ENCODE data around the gene CNTN6.

GRCh38 chr3:1251282-1252060 lies 158.6 kb downstream of the CNTN6 start:
- TF ChIP-seq, protein P1, sequence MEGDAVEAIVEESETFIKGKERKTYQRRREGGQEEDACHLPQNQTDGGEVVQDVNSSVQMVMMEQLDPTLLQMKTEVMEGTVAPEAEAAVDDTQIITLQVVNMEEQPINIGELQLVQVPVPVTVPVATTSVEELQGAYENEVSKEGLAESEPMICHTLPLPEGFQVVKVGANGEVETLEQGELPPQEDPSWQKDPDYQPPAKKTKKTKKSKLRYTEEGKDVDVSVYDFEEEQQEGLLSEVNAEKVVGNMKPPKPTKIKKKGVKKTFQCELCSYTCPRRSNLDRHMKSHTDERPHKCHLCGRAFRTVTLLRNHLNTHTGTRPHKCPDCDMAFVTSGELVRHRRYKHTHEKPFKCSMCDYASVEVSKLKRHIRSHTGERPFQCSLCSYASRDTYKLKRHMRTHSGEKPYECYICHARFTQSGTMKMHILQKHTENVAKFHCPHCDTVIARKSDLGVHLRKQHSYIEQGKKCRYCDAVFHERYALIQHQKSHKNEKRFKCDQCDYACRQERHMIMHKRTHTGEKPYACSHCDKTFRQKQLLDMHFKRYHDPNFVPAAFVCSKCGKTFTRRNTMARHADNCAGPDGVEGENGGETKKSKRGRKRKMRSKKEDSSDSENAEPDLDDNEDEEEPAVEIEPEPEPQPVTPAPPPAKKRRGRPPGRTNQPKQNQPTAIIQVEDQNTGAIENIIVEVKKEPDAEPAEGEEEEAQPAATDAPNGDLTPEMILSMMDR (IDR thresholded peaks at IDR 0.05), result peak in 1 of 6 experiments; percentile 18
- no peak for TF ChIP-seq POLR2A (IDR thresholded peaks at IDR 0.05)
